Esophagus squamous epithelium (tissue), 5 donors: ENCODE data around the gene TMEM59L. TPM values are rescaled to one million over a fixed set of nuclear protein-coding genes. Genes with fewer than 3 reads are reported as not detected.

Experiments
- DNase-seq: peaks from one replicate; lab custom pipeline; 2025; lab: John Stamatoyannopoulos, UW
- H3K27ac ChIP-seq, 4 donors: fragments of 200-600 bp; sonication (generic); one replicate each; pipeline ENCODE4 v1.5.1; 2016 to 2019; ENCODE audit warnings: mild to moderate bottlenecking in 1 of 4
- H3K27me3 ChIP-seq, 4 donors: fragments of 200-600 bp; sonication (generic); 1 replicate in 3 of 4; 2 replicates in 1 of 4; pipeline versions ENCODE4 v1.5.1 to v1.6.0; 2017 to 2021; ENCODE audit warnings: antibody characterized with exemption in 1 of 4
- H3K36me3 ChIP-seq, 3 donors: fragments of 200-600 bp; sonication (generic); one replicate each; pipeline ENCODE4 v1.5.1; 2016 to 2019
- H3K4me1 ChIP-seq, 3 donors: fragments of 200-600 bp; sonication (generic); one replicate each; pipeline ENCODE4 v1.5.1; 2017 to 2019
- H3K4me3 ChIP-seq, 4 donors: fragments of 200-600 bp; sonication (generic); 1 replicate in 3 of 4; 2 replicates in 1 of 4; pipeline ENCODE4 v1.5.1; 2016 to 2019; ENCODE audit warnings: mild to moderate bottlenecking in 2 of 4, moderate library complexity in 1 of 4
- H3K9me3 ChIP-seq, 3 donors: fragments of 200-600 bp; sonication (generic); one replicate each; pipeline ENCODE4 v1.5.1; 2016 to 2019
- CTCF ChIP-seq, 6 experiments: fragments of 450-650 bp in 4 of 6; fragments of 200-600 bp in 2 of 6; sonication (generic) in 2 of 6; IDR thresholded peaks; one replicate each; pipeline ENCODE4 v1.5.1; 2016 to 2019; ENCODE audit warnings: antibody characterized with exemption in 6 of 6, mild to moderate bottlenecking in 4 of 6, moderate library complexity in 4 of 6
- POLR2A ChIP-seq, 4 donors: fragments of 450-650 bp; IDR thresholded peaks; one replicate each; pipeline ENCODE4 v1.6.1; 2017; ENCODE audit warnings: antibody characterized with exemption in 4 of 4, mild to moderate bottlenecking in 4 of 4, moderate library complexity in 3 of 4
- WGBS, 2 donors: methylation state at CpG; one replicate each; pipeline ENCODE4 v1.1.5; 2018; 5-methylcytosine and 5-hydroxymethylcytosine counted together
- intact Hi-C: fragments of 100-400 bp; cut with DNase I; formaldehyde crosslinking; loops from one replicate; pipeline ENCODE4 v1.15.0; 2022
- total RNA-seq, 4 donors: library from RNA; depleted of rRNA; stranded (reverse); fragments of >200 nt; gene quantifications; one replicate each; pipeline ENCODE4 v1.1.0, GENCODE V29; 2016
- donor health status: DM: yes; HTN: yes; CAD: no.

Gene TMEM59L
- total RNA-seq, 4 donors from 2014 or later: 0.18 to 2.7 TPM; not detected in 2

- peaks cover 24 to 37% (median 27%) of the 10 kb centered on the region in 3 donors for H3K4me1 ChIP-seq
- H3K27me3 ChIP-seq: peaks cover 0 to 38% (median 0%) of the 10 kb centered on the region in 4 donors
- peaks cover 0 to 20% (median 7%) of the 10 kb centered on the region in 3 donors for H3K36me3 ChIP-seq
- no peaks in the 10 kb centered on the region for H3K9me3 ChIP-seq
- H3K27ac ChIP-seq: peak overlapping the region in 3 of 4 donors; percentile 34 to 62 (median 45)
- peak overlapping the region; percentile 14 to 64 (median 40) for H3K4me3 ChIP-seq
- no peak for DNase-seq
- TF ChIP-seq CTCF (IDR thresholded peaks at IDR 0.05) (peak; percentile 70 to 94 (median 90)), POLR2A (IDR thresholded peaks at IDR 0.05) (no peak)
- WGBS, 2 donors: 5 to 13% methylated on average over 5 to 10 of the region's 54 CpGs
- intact Hi-C loops: loop anchor here (5.0 to 10.0 kb wide), 2 partner anchors 81 to 253 kb away; no protein-coding TSS in a partner anchor
These were observed 18.4 kb upstream of the TMEM59L start for GRCh38 chr19:18594096-18594823.

- Histone ChIP-seq H3K27me3 (peaks cover 0 to 45% (median 0%) of the 10 kb centered on the region in 4 donors), H3K27ac (peak overlapping the region in 2 of 4 donors; percentile 45 to 62), H3K36me3 (peaks cover 0 to 20% (median 7%) of the 10 kb centered on the region in 3 donors), H3K4me1 (peaks cover 18 to 31% (median 20%) of the 10 kb centered on the region in 3 donors), H3K9me3 (no peaks in the 10 kb centered on the region), H3K4me3 (peak overlapping the region; percentile 14 to 64 (median 40))
- TF ChIP-seq POLR2A (IDR thresholded peaks at IDR 0.05) (no peak), CTCF (IDR thresholded peaks at IDR 0.05) (no peak)
- DNase-seq: no peak
- WGBS, 2 donors: 18 to 30% methylated on average over 4 to 10 of the region's 26 CpGs
- intact Hi-C loops: loop anchor here (5.0 to 10.0 kb wide), 2 partner anchors 80 to 252 kb away; no protein-coding TSS in a partner anchor
These were observed 17.8 kb upstream of the TMEM59L start for GRCh38 chr19:18594824-18595373.

GRCh38 chr19:18595475-18595874, 17.2 kb upstream of the TMEM59L start:
- intact Hi-C loops: loop anchor here (10.0 kb wide), 1 partner anchor 79 kb away; no protein-coding TSS in a partner anchor
- H3K9me3 ChIP-seq: no peaks in the 10 kb centered on the region
- H3K27ac ChIP-seq: no peak overlapping the region
- no peak for DNase-seq
- H3K36me3 ChIP-seq: peaks cover 0 to 18% (median 7%) of the 10 kb centered on the region in 3 donors
- H3K4me3 ChIP-seq: no peak overlapping the region
- H3K4me1 ChIP-seq: peaks cover 12 to 25% (median 20%) of the 10 kb centered on the region in 3 donors
- peaks cover 0 to 50% (median 0%) of the 10 kb centered on the region in 4 donors for H3K27me3 ChIP-seq
- TF ChIP-seq CTCF (IDR thresholded peaks at IDR 0.05) (no peak), POLR2A (IDR thresholded peaks at IDR 0.05) (no peak)
- 69 to 70% methylated on average over 6 of the region's 6 CpGs for WGBS, 2 donors

GRCh38 chr19:18596752-18597157, 15.9 kb upstream of the TMEM59L start:
- Histone ChIP-seq H3K4me3 (no peak overlapping the region), H3K27me3 (peaks cover 0 to 62% (median 0%) of the 10 kb centered on the region in 4 donors), H3K27ac (no peak overlapping the region), H3K9me3 (no peaks in the 10 kb centered on the region), H3K4me1 (peaks cover 12 to 20% (median 19%) of the 10 kb centered on the region in 3 donors), H3K36me3 (peaks cover 0 to 6% (median 0%) of the 10 kb centered on the region in 3 donors)
- intact Hi-C loops: loop anchor here (10.0 kb wide), 1 partner anchor 78 kb away; no protein-coding TSS in a partner anchor
- no peak for TF ChIP-seq CTCF (IDR thresholded peaks at IDR 0.05)
- DNase-seq: no peak
- WGBS, 2 donors: 50 to 80% methylated on average over 1 to 10 of the region's 21 CpGs
